Measurements from ENCODE around the gene C1QTNF6. TPM values are rescaled to one million over a fixed set of nuclear protein-coding genes. Genes with fewer than 3 reads are reported as not detected.
A peak's percentile ranks its signal among the peaks of the same experiment; 100 is the strongest.
"Not testable (repeated sequence)": the region's sequence is repeated elsewhere in the genome, so short reads cannot be mapped to it uniquely, and the experiment has no call there.

C1QTNF6 gene
- polyA plus RNA-seq, 2 donors: 1.3 to 4.9 TPM

DNA sequence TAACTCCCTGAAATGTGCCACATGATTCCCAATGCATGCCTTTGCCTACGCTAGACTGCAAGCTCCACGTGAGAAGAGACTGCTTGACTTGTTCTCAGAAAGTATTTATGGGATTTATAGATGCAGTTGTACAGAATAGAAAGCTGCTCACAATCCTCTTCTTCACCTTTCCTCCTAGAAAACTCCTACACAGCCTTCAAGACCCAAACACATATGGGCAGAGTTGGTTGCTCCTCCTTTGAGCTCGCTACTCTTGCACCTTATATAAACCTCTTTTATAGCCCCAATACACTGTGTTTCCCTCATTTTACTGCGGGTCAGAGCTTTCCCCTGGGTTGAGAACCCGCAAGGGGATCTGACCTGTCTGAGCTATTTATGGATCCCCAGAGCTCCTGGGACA, 16.4 kb downstream of the C1QTNF6 start:
- Histone ChIP-seq H3K9me3 (ENCODE audit: control insufficient read depth in 2 of 2, insufficient read depth in 1 of 2, low read depth in 1 of 2, low read length in 1 of 2) (peaks cover 0 to 2% of the 10 kb centered on the region in 2 donors), H3K4me3 (ENCODE audit: low read depth in 1 of 2, low read length in 2 of 2) (no peak overlapping the region), H3K4me1 (ENCODE audit: control insufficient read depth in 2 of 2, insufficient read depth in 2 of 2, low read length in 1 of 2) (peaks cover 0 to 14% of the 10 kb centered on the region in 2 donors), H3K36me3 (ENCODE audit: control insufficient read depth in 2 of 2, insufficient read depth in 2 of 2, low read length in 1 of 2) (no peaks in the 10 kb centered on the region), H3K27ac (ENCODE audit: low read depth in 2 of 2, low read length in 1 of 2) (no peak overlapping the region), H3K27me3 (ENCODE audit: control insufficient read depth in 1 of 2, insufficient read depth in 2 of 2, low read length in 2 of 2) (no peaks in the 10 kb centered on the region)
- 89 to 91% methylated on average over 5 of the region's 5 CpGs for WGBS, 2 donors

DNA sequence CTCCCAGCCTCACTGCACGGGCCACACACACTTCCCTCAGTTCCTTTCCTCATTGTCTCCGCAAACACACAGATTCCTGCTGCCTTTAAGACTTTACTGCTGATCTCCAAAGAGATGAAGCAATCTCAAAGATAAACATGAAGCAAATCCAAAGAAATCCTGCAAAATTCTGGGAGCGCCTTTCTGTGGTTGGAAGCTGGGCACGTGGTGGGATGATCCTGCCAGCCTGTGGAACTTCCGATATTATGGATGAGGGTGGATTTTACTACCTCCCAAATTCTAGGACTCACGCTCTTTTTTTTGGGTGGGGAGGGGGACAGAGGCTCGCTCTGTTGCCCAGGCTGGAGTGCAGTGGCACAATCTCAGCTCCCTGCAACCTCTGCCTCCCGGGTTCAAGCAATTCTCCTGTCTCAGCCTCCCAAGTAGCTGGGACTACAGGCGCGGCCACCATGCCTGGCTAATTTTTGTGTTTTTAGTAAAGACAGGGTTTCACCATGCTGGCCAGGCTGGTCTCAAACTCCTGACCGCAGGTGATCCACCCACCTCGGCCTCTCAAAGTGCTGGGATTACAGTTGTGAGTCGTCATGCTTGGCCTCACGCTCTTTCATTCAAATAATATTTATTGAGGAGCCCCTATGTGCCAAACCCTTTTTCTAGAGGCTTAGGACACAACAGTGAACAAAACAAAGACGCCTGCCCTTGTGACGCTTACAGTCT, 17.2 kb downstream of the C1QTNF6 start:
- H3K27me3 ChIP-seq (ENCODE audit: control insufficient read depth in 1 of 2, insufficient read depth in 2 of 2, low read length in 2 of 2); H3K4me3 ChIP-seq (ENCODE audit: low read depth in 1 of 2, low read length in 2 of 2); H3K27ac ChIP-seq (ENCODE audit: low read depth in 2 of 2, low read length in 1 of 2); H3K9me3 ChIP-seq (ENCODE audit: control insufficient read depth in 2 of 2, insufficient read depth in 1 of 2, low read depth in 1 of 2, low read length in 1 of 2); H3K4me1 ChIP-seq (ENCODE audit: control insufficient read depth in 2 of 2, insufficient read depth in 2 of 2, low read length in 1 of 2); H3K36me3 ChIP-seq (ENCODE audit: control insufficient read depth in 2 of 2, insufficient read depth in 2 of 2, low read length in 1 of 2): not testable (repeated sequence)
- WGBS, 2 donors: 82 to 86% methylated on average over 16 of the region's 16 CpGs

DNA sequence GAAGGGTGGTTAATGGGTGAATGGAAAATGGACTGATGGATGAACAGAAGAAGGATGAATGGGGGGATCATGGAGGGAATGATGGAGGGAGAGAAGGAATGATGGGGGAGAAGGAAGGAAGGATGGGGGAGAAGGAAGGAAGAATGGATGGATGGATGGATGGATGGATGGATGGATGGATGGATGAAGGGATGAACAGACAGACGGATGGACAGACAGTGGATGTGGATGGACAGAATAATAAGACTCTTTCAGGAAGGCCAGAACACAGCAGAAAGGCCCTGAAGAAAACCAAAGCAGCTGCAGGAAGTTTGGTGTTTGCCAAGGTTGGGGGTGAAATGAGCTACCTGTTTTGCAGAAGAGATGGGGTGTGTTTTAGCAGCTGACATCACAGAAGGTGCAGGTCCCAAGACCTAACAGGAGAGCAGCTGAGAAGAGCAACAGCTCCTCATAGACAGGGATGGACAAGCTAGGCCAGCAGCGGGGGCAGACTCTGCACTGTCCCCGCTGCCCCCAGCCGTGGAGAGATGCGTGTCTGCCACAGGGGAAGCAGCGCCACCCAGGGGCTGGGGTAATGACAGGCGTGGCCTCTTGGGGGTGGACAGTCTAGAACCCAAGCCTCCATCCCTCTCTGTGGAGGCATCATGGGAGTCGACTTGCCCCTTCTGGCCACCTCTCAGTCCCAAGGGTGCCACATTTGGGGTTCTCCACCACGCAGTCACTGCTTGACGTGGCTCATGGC, 17.9 kb downstream of the C1QTNF6 start:
- H3K27ac ChIP-seq (ENCODE audit: low read depth in 2 of 2, low read length in 1 of 2): no peak overlapping the region
- H3K27me3 ChIP-seq (ENCODE audit: control insufficient read depth in 1 of 2, insufficient read depth in 2 of 2, low read length in 2 of 2): no peaks in the 10 kb centered on the region
- no peaks in the 10 kb centered on the region for H3K36me3 ChIP-seq (ENCODE audit: control insufficient read depth in 2 of 2, insufficient read depth in 2 of 2, low read length in 1 of 2)
- peaks cover 0 to 3% of the 10 kb centered on the region in 2 donors for H3K4me1 ChIP-seq (ENCODE audit: control insufficient read depth in 2 of 2, insufficient read depth in 2 of 2, low read length in 1 of 2)
- no peak overlapping the region for H3K4me3 ChIP-seq (ENCODE audit: low read depth in 1 of 2, low read length in 2 of 2)
- 83 to 88% methylated on average over 10 of the region's 10 CpGs for WGBS, 2 donors
- H3K9me3 ChIP-seq (ENCODE audit: control insufficient read depth in 2 of 2, insufficient read depth in 1 of 2, low read depth in 1 of 2, low read length in 1 of 2): peaks cover 0 to 2% of the 10 kb centered on the region in 2 donors

DNA sequence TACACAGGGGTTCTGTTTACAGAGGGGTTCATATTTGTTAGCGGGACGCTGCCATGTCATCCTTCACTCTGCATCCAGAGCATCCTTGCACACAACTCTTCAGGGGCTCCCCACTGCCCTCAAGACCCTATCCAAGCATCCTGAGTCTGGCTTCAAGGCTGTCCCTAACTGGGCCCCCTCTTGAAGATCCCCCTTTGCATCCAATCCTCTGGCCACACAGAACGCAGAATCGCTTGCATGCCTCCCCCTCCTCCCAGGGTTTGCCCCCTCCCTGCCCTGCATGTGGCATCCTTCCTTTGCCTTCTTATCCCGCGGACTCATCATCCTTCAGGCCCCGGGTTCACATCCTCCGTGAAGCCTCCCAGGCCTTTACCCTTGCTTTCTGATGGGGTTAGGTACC, 18.6 kb downstream of the C1QTNF6 start:
- Histone ChIP-seq H3K4me3 (ENCODE audit: low read depth in 1 of 2, low read length in 2 of 2) (no peak overlapping the region), H3K4me1 (ENCODE audit: control insufficient read depth in 2 of 2, insufficient read depth in 2 of 2, low read length in 1 of 2) (peaks cover 0 to 3% of the 10 kb centered on the region in 2 donors), H3K27ac (ENCODE audit: low read depth in 2 of 2, low read length in 1 of 2) (no peak overlapping the region), H3K36me3 (ENCODE audit: control insufficient read depth in 2 of 2, insufficient read depth in 2 of 2, low read length in 1 of 2) (no peaks in the 10 kb centered on the region), H3K27me3 (ENCODE audit: control insufficient read depth in 1 of 2, insufficient read depth in 2 of 2, low read length in 2 of 2) (no peaks in the 10 kb centered on the region), H3K9me3 (ENCODE audit: control insufficient read depth in 2 of 2, insufficient read depth in 1 of 2, low read depth in 1 of 2, low read length in 1 of 2) (no peaks in the 10 kb centered on the region)
- WGBS, 2 donors: 86 to 93% methylated on average over 8 of the region's 8 CpGs

DNA sequence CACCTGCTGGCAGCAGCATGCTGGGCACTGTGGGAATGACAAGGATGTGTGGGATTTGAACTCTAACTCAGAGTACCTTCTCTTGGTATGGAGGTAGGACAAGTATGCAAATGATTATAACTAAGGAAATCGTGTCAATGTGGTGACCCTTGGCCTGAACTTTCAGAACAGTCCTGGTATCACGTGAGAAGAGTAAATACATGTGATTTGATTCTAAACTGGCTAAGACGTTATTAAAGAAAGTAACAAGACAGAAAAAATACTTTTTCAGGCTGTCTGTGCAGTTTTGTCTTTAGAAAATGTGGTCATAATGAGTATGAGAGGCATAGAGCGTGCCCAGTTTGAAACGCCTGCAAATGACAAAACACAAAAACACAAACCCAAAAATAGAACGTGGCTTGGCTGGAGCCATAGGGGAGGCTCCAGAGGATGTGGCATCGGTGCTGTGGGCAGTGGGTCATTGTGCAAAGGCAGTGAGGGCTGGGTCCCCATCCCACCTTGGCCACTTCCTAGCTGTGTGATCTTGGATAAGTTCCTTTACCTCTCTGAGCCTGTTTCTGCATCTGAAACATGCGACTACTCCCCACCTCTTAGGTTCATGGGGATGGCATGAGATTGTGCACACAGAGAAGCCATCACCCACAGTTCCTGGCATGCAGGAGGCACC, 19.9 kb downstream of the C1QTNF6 start:
- Histone ChIP-seq H3K36me3 (ENCODE audit: control insufficient read depth in 2 of 2, insufficient read depth in 2 of 2, low read length in 1 of 2) (no peaks in the 10 kb centered on the region), H3K4me1 (ENCODE audit: control insufficient read depth in 2 of 2, insufficient read depth in 2 of 2, low read length in 1 of 2) (peaks cover 0 to 3% of the 10 kb centered on the region in 2 donors), H3K9me3 (ENCODE audit: control insufficient read depth in 2 of 2, insufficient read depth in 1 of 2, low read depth in 1 of 2, low read length in 1 of 2) (no peaks in the 10 kb centered on the region), H3K4me3 (ENCODE audit: low read depth in 1 of 2, low read length in 2 of 2) (no peak overlapping the region), H3K27me3 (ENCODE audit: control insufficient read depth in 1 of 2, insufficient read depth in 2 of 2, low read length in 2 of 2) (no peaks in the 10 kb centered on the region), H3K27ac (ENCODE audit: low read depth in 2 of 2, low read length in 1 of 2) (peak overlapping the region in 1 of 2 donors; percentile 43)
- whole genome bisulfite sequencing, 2 donors: 51 to 58% methylated on average over 8 of the region's 8 CpGs

DNA sequence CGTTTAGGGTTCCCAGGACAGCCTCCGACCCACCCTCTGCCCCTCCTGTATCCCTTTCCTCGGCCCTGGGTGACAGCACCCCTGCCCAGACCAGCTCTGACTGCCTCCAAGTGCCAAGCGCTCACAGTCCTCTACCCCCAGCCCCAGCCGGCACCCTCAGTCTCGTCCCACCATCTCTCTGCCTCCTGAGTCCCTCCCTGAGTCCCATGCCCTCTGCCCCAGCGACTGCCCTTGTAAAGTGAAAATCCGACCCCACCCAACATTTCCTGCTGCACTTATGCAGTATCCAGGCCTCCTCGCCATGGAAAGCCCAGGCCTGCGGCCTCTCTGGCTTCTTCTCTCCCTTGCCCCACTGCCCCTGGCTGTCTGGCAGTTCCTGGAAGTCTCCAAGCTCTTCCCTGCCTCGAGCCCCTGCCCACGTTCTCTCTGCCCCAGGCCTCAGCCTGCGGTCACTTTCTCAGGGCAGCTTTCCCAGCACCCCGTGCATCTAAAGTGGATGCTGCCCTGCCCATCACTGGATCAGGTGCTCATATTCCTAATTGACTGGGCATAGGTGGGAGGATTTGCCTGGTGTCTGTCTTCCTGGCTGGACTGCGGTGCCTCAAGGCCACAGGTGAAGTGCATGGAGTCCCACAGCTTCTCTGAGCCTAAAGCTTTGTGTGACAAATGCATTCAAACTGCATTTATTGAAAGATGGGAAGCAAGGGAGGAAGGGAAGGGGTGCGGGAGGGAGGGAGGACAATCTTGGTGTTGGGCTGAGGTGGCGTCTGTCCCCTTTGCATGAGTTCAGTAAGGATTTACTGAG, 20.7 kb downstream of the C1QTNF6 start:
- Histone ChIP-seq H3K4me1 (ENCODE audit: control insufficient read depth in 2 of 2, insufficient read depth in 2 of 2, low read length in 1 of 2) (peaks cover 0 to 3% of the 10 kb centered on the region in 2 donors), H3K4me3 (ENCODE audit: low read depth in 1 of 2, low read length in 2 of 2) (no peak overlapping the region), H3K27me3 (ENCODE audit: control insufficient read depth in 1 of 2, insufficient read depth in 2 of 2, low read length in 2 of 2) (no peaks in the 10 kb centered on the region), H3K27ac (ENCODE audit: low read depth in 2 of 2, low read length in 1 of 2) (peak overlapping the region; percentile 41 to 69), H3K9me3 (ENCODE audit: control insufficient read depth in 2 of 2, insufficient read depth in 1 of 2, low read depth in 1 of 2, low read length in 1 of 2) (no peaks in the 10 kb centered on the region), H3K36me3 (ENCODE audit: control insufficient read depth in 2 of 2, insufficient read depth in 2 of 2, low read length in 1 of 2) (no peaks in the 10 kb centered on the region)
- WGBS, 2 donors: 69% methylated on average over 17 of the region's 17 CpGs

DNA sequence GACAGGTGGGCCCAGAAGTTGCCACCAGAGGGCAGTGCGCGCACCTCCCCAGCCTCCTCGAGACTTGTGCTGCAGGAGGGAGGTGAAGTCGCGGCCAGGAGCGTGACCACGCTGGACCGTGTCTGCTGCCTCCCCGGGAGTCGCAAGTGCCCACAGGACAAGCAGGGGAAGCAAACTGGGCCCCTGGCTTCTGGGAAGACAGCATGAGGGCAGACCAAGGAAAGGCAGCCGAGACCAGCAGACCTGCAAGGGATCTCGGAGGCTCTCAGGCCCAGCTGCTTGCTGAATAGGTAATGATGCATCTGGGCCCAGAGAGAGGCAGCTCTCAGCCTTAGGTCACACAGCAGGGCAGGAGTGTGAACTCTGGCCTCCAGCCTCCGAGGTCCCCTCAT, 21.4 kb downstream of the C1QTNF6 start:
- Histone ChIP-seq H3K9me3 (ENCODE audit: control insufficient read depth in 2 of 2, insufficient read depth in 1 of 2, low read depth in 1 of 2, low read length in 1 of 2) (no peaks in the 10 kb centered on the region), H3K27me3 (ENCODE audit: control insufficient read depth in 1 of 2, insufficient read depth in 2 of 2, low read length in 2 of 2) (no peaks in the 10 kb centered on the region), H3K27ac (ENCODE audit: low read depth in 2 of 2, low read length in 1 of 2) (peak overlapping the region; percentile 21 to 69), H3K4me3 (ENCODE audit: low read depth in 1 of 2, low read length in 2 of 2) (no peak overlapping the region), H3K4me1 (ENCODE audit: control insufficient read depth in 2 of 2, insufficient read depth in 2 of 2, low read length in 1 of 2) (peaks cover 0 to 3% of the 10 kb centered on the region in 2 donors), H3K36me3 (ENCODE audit: control insufficient read depth in 2 of 2, insufficient read depth in 2 of 2, low read length in 1 of 2) (no peaks in the 10 kb centered on the region)
- 11 to 15% methylated on average over 12 to 13 of the region's 13 CpGs for WGBS, 2 donors

DNA sequence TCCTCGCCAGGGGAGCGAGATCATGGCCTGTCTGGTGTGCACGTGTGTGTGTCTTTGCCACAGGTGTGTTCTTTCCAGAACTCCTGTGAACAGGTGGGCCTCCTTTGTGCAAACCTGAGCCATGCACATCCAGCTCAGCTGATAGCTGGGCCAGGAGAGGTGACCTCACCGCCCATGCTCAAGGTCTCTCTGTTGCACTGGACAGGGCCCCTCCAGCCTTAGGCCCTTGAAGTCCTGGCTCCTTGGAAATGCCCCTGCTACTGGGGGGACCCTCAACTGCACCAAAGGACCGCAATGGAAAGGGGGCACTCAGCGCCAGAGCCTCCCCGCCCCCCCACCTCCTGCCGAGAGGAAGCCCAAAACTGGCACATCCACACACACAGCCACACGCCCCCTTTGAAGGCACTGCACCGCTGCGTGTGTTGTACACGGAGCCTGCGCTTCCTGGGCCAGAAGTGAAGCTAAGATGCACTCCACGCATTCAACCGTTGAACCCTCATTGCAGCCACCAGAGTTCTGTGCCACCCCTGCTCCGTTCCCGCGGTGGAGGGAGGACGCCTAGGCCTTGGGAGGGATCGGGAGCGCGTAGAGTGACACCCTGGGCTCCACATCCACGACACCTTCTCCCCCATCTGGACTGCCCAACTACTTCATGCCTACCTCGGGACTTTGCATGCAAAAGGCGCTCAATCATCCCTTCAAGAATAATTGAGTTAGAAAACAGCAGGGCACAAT, 21.9 kb downstream of the C1QTNF6 start:
- 59 to 62% methylated on average over 25 of the region's 25 CpGs for WGBS, 2 donors
- H3K27ac ChIP-seq (ENCODE audit: low read depth in 2 of 2, low read length in 1 of 2): no peak overlapping the region
- no peaks in the 10 kb centered on the region for H3K36me3 ChIP-seq (ENCODE audit: control insufficient read depth in 2 of 2, insufficient read depth in 2 of 2, low read length in 1 of 2)
- H3K4me3 ChIP-seq (ENCODE audit: low read depth in 1 of 2, low read length in 2 of 2): no peak overlapping the region
- no peaks in the 10 kb centered on the region for H3K27me3 ChIP-seq (ENCODE audit: control insufficient read depth in 1 of 2, insufficient read depth in 2 of 2, low read length in 2 of 2)
- peaks cover 0 to 3% of the 10 kb centered on the region in 2 donors for H3K4me1 ChIP-seq (ENCODE audit: control insufficient read depth in 2 of 2, insufficient read depth in 2 of 2, low read length in 1 of 2)
- H3K9me3 ChIP-seq (ENCODE audit: control insufficient read depth in 2 of 2, insufficient read depth in 1 of 2, low read depth in 1 of 2, low read length in 1 of 2): no peaks in the 10 kb centered on the region

DNA sequence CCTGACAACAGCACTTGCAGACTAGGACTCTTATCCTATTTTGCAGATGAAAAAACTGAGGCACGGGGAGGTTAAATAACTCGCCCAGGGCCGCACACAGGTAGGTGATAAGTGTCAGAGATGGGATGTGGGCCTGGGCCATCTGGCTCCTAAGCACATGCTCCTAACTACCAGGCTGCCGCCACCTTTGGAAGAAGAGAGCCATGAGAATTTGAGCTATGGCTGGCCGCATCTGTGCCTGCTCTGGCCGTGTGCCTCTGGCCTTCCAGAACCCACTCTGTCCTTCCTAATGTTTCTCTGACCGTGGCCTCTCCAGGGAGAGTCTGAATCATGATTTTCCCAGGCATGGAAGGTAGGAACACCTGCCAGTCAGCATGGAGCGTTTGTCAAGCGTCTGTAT, 23.0 kb downstream of the C1QTNF6 start:
- whole genome bisulfite sequencing, 2 donors: 77 to 81% methylated on average over 9 of the region's 9 CpGs
- H3K27ac ChIP-seq (ENCODE audit: low read depth in 2 of 2, low read length in 1 of 2): no peak overlapping the region

More for the DNA sequence above, 23.0 kb downstream of the C1QTNF6 start:
- no peaks in the 10 kb centered on the region for H3K36me3 ChIP-seq (ENCODE audit: control insufficient read depth in 2 of 2, insufficient read depth in 2 of 2, low read length in 1 of 2)
- H3K9me3 ChIP-seq (ENCODE audit: control insufficient read depth in 2 of 2, insufficient read depth in 1 of 2, low read depth in 1 of 2, low read length in 1 of 2): no peaks in the 10 kb centered on the region
- H3K4me3 ChIP-seq (ENCODE audit: low read depth in 1 of 2, low read length in 2 of 2): no peak overlapping the region
- H3K27me3 ChIP-seq (ENCODE audit: control insufficient read depth in 1 of 2, insufficient read depth in 2 of 2, low read length in 2 of 2): no peaks in the 10 kb centered on the region
- H3K4me1 ChIP-seq (ENCODE audit: control insufficient read depth in 2 of 2, insufficient read depth in 2 of 2, low read length in 1 of 2): peaks cover 0 to 3% of the 10 kb centered on the region in 2 donors
